Dedifferentiated amniotic fluid mesenchymal stem cell (primary cell): ENCODE results near the gene CYP26A1.

Experiments used
- DNase-seq: peaks from one replicate; pipeline ENCODE4 v3.0.0-alpha.2; 2016; ENCODE audit errors: extremely low spot score

Gene CYP26A1

GRCh38 chr10:93064874-93065660, 8.6 kb upstream of the CYP26A1 start:
- no peak for DNase-seq

- DNase-seq, result no peak
Observed at GRCh38 chr10:93065675-93066543, 7.8 kb upstream of the CYP26A1 start.

GRCh38 chr10:93066544-93066913, 7.2 kb upstream of the CYP26A1 start:
- no peak for DNase-seq

GRCh38 chr10:93067443-93068365, 6.0 kb upstream of the CYP26A1 start:
- DNase-seq, result no peak

GRCh38 chr10:93068411-93069244, 5.1 kb upstream of the CYP26A1 start:
- DNase-seq, result no peak

- no peak for DNase-seq
Observed at GRCh38 chr10:93069245-93069561, 4.5 kb upstream of the CYP26A1 start.

GRCh38 chr10:93070378-93071176, 3.1 kb upstream of the CYP26A1 start:
- no peak for DNase-seq

- no peak for DNase-seq
Observed at GRCh38 chr10:93071177-93071472, 2.6 kb upstream of the CYP26A1 start.

GRCh38 chr10:93071674-93072224, 1.9 kb upstream of the CYP26A1 start:
- DNase-seq, result no peak

GRCh38 chr10:93072225-93072712, 1.4 kb upstream of the CYP26A1 start:
- no peak for DNase-seq

GRCh38 chr10:93072713-93073538, 767 bp upstream of the CYP26A1 start:
- DNase-seq, result no peak

GRCh38 chr10:93074147-93074596, 479 bp downstream of the CYP26A1 start:
- no peak for DNase-seq

- no peak for DNase-seq
Observed at GRCh38 chr10:93074597-93075368, 1.1 kb downstream of the CYP26A1 start.

GRCh38 chr10:93075369-93076221, 1.9 kb downstream of the CYP26A1 start:
- DNase-seq, result no peak

GRCh38 chr10:93076871-93077270, 3.2 kb downstream of the CYP26A1 start:
- DNase-seq, result no peak

- DNase-seq, result no peak
Observed at GRCh38 chr10:93077860-93078337, 4.2 kb downstream of the CYP26A1 start.

- no peak for DNase-seq
Observed at GRCh38 chr10:93079663-93080349, 6.1 kb downstream of the CYP26A1 start.
